Measurements from ENCODE around the gene IQCF6. TPM values are rescaled to one million over a fixed set of nuclear protein-coding genes. Genes with fewer than 3 reads are reported as not detected.

The IQCF6 gene
- total RNA-seq, 1 donor from 2014 or later: not detected

- no peak for TF ChIP-seq CTCF (IDR thresholded peaks at IDR 0.05; ENCODE audit: insufficient read depth, low read length, poor library complexity, severe bottlenecking)
- no peaks in the 10 kb centered on the region for H3K36me3 ChIP-seq (ENCODE audit: control insufficient read depth, insufficient read depth, low read length)
- no peak overlapping the region for H3K4me3 ChIP-seq (ENCODE audit: low read depth, low read length)
- H3K27me3 ChIP-seq (ENCODE audit: control insufficient read depth, insufficient read depth, low read length): no peaks in the 10 kb centered on the region
- no peak for DNase-seq (ENCODE audit: low read depth)
Observed at GRCh38 chr3:51739110-51739509, 39.9 kb downstream of the IQCF6 start.

GRCh38 chr3:51735950-51736349 lies 43.1 kb downstream of the IQCF6 start:
- DNase-seq (ENCODE audit: low read depth): no peak
- H3K4me3 ChIP-seq (ENCODE audit: low read depth, low read length): no peak overlapping the region
- no peaks in the 10 kb centered on the region for H3K27me3 ChIP-seq (ENCODE audit: control insufficient read depth, insufficient read depth, low read length)
- H3K36me3 ChIP-seq (ENCODE audit: control insufficient read depth, insufficient read depth, low read length): no peaks in the 10 kb centered on the region
- no peak for TF ChIP-seq CTCF (IDR thresholded peaks at IDR 0.05; ENCODE audit: insufficient read depth, low read length, poor library complexity, severe bottlenecking)

DNA sequence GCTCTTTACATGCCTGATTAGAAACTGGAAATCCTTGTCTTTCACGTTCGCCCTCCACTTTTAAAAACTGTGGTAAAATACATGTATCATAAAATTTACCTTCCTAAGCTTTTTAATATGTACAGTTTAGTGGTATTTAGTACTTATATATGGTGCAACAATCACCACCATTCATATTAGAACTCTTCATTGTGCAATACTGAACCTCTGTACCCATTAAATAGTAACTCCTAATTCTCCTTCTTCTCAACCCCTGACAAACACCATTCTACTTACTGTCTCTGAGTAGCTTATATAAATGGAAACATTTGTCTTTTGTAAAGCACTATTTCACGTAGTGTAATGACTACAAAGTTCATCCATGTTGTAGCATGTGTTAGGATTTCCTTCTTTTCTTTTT lies 44.0 kb downstream of the IQCF6 start:
- Histone ChIP-seq H3K4me3 (ENCODE audit: low read depth, low read length) (no peak overlapping the region), H3K27me3 (ENCODE audit: control insufficient read depth, insufficient read depth, low read length) (no peaks in the 10 kb centered on the region), H3K36me3 (ENCODE audit: control insufficient read depth, insufficient read depth, low read length) (no peaks in the 10 kb centered on the region)
- DNase-seq (ENCODE audit: low read depth): no peak
- no peak for TF ChIP-seq CTCF (IDR thresholded peaks at IDR 0.05; ENCODE audit: insufficient read depth, low read length, poor library complexity, severe bottlenecking)

GRCh38 chr3:51734572-51734907 lies 44.5 kb downstream of the IQCF6 start:
- H3K4me3 ChIP-seq (ENCODE audit: low read depth, low read length): no peak overlapping the region
- no peak for DNase-seq (ENCODE audit: low read depth)
- H3K36me3 ChIP-seq (ENCODE audit: control insufficient read depth, insufficient read depth, low read length): no peaks in the 10 kb centered on the region
- TF ChIP-seq CTCF (IDR thresholded peaks at IDR 0.05; ENCODE audit: insufficient read depth, low read length, poor library complexity, severe bottlenecking): no peak
- H3K27me3 ChIP-seq (ENCODE audit: control insufficient read depth, insufficient read depth, low read length): no peaks in the 10 kb centered on the region

GRCh38 chr3:51733859-51734571 lies 45.0 kb downstream of the IQCF6 start:
- no peak for TF ChIP-seq CTCF (IDR thresholded peaks at IDR 0.05; ENCODE audit: insufficient read depth, low read length, poor library complexity, severe bottlenecking)
- Histone ChIP-seq H3K4me3 (ENCODE audit: low read depth, low read length) (no peak overlapping the region), H3K36me3 (ENCODE audit: control insufficient read depth, insufficient read depth, low read length) (no peaks in the 10 kb centered on the region), H3K27me3 (ENCODE audit: control insufficient read depth, insufficient read depth, low read length) (no peaks in the 10 kb centered on the region)
- DNase-seq (ENCODE audit: low read depth): no peak

DNA sequence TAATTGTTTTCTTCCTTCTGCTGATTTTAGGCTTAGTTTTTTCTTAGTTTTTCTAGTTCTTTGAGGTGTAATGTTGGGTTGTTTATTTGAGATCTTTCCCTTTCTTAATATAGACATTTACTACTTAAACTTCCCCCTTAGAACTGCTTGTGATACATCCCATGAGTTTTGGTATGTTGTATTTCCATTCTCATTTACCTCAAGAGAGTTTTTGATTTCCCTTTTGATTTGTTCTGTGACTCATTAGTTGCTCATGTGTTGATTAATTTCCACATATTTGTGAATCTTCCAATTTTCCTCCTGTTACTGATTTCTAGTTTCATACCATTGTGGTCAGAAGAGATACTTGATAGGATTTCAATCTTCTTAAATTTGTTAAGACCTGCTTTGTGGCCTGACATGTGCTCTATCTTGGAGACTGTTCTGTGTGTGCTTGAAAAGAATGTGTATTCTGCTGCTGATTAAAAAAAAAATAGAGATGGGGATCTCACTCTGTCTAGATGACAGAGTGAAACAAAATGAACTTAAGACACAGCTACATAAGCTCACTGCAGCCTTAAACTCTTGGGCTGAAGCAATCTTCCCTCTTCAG lies 49.9 kb downstream of the IQCF6 start:
- Histone ChIP-seq H3K27me3 (ENCODE audit: control insufficient read depth, insufficient read depth, low read length) (peaks cover 2% of the 10 kb centered on the region), H3K4me3 (ENCODE audit: low read depth, low read length) (no peak overlapping the region), H3K36me3 (ENCODE audit: control insufficient read depth, insufficient read depth, low read length) (no peaks in the 10 kb centered on the region)
- DNase-seq (ENCODE audit: low read depth): no peak
- TF ChIP-seq CTCF (IDR thresholded peaks at IDR 0.05; ENCODE audit: insufficient read depth, low read length, poor library complexity, severe bottlenecking): no peak

Measured in kidney epithelial cell (primary cell).